Gastrocnemius medialis (tissue), 4 donors: ENCODE data around the gene DCTN2.

Experiments
- POLR2A ChIP-seq, 2 donors: fragments of 450-650 bp; IDR thresholded peaks; one replicate each; pipeline ENCODE4 v1.6.1; 2017; ENCODE audit warnings: antibody characterized with exemption in 2 of 2, mild to moderate bottlenecking in 2 of 2, moderate library complexity in 2 of 2
- TF ChIP-seq, protein P1 (sequence below), 5 experiments: fragments of 450-650 bp in 3 of 5; fragments of 200-600 bp in 2 of 5; sonication (generic) in 2 of 5; IDR thresholded peaks in 4 of 5; conservative IDR thresholded peaks in 1 of 5; 1 replicate in 4 of 5; 2 replicates in 1 of 5; pipeline ENCODE4 v1.5.1; 2016 to 2019; ENCODE audit warnings: antibody characterized with exemption in 5 of 5, mild to moderate bottlenecking in 3 of 5, moderate library complexity in 3 of 5

DNA sequence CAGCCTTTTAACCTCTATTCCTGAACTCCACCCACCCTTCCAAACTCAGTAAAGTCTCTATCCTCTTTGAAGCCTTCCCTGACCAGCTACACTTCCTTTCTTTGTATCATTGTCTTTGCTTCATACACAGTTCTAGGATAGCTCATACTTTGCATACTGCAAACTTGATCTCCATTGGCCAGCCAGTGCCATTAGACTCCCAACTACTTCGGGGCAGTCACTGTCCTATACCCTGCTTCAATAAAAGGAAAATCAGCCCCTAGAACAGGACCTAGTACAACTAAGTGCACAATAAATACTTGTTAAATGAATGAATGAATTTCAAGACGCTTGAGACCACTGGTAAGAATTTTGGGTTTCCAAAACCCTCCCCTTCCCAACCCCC is 43.5 kb upstream of the DCTN2 start:
- TF ChIP-seq, protein P1, sequence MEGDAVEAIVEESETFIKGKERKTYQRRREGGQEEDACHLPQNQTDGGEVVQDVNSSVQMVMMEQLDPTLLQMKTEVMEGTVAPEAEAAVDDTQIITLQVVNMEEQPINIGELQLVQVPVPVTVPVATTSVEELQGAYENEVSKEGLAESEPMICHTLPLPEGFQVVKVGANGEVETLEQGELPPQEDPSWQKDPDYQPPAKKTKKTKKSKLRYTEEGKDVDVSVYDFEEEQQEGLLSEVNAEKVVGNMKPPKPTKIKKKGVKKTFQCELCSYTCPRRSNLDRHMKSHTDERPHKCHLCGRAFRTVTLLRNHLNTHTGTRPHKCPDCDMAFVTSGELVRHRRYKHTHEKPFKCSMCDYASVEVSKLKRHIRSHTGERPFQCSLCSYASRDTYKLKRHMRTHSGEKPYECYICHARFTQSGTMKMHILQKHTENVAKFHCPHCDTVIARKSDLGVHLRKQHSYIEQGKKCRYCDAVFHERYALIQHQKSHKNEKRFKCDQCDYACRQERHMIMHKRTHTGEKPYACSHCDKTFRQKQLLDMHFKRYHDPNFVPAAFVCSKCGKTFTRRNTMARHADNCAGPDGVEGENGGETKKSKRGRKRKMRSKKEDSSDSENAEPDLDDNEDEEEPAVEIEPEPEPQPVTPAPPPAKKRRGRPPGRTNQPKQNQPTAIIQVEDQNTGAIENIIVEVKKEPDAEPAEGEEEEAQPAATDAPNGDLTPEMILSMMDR (IDR thresholded peaks at IDR 0.05 in 4 of 5, conservative IDR thresholded peaks at IDR 0.05 in 1 of 5): no peak
- TF ChIP-seq POLR2A (IDR thresholded peaks at IDR 0.05): no peak
